ENCODE results near the gene MUC4.

DNA sequence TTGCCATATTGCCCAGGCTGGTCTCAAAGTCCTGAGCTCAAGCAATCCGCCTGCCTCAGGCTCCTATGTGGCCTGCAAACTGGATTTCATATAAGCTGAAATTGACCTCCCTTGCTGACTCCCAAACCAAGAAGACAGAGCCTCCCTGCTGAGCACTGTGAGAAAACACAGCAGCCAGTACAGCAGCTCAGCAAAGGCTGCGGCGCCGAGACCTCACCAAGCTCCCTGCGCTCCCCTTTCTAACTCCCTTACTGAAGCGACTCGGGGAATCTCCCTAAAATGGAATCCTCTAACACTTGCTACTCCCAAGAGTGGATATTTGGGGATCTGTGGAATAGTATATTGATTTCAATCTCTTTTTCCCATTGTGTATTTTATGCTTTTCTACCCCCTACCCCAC, 56.3 kb downstream of the MUC4 start:
- TF ChIP-seq, protein P1, sequence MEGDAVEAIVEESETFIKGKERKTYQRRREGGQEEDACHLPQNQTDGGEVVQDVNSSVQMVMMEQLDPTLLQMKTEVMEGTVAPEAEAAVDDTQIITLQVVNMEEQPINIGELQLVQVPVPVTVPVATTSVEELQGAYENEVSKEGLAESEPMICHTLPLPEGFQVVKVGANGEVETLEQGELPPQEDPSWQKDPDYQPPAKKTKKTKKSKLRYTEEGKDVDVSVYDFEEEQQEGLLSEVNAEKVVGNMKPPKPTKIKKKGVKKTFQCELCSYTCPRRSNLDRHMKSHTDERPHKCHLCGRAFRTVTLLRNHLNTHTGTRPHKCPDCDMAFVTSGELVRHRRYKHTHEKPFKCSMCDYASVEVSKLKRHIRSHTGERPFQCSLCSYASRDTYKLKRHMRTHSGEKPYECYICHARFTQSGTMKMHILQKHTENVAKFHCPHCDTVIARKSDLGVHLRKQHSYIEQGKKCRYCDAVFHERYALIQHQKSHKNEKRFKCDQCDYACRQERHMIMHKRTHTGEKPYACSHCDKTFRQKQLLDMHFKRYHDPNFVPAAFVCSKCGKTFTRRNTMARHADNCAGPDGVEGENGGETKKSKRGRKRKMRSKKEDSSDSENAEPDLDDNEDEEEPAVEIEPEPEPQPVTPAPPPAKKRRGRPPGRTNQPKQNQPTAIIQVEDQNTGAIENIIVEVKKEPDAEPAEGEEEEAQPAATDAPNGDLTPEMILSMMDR (conservative IDR thresholded peaks at IDR 0.05; ENCODE audit: low read depth, low read length) = no peak
- TF ChIP-seq, protein P2, sequence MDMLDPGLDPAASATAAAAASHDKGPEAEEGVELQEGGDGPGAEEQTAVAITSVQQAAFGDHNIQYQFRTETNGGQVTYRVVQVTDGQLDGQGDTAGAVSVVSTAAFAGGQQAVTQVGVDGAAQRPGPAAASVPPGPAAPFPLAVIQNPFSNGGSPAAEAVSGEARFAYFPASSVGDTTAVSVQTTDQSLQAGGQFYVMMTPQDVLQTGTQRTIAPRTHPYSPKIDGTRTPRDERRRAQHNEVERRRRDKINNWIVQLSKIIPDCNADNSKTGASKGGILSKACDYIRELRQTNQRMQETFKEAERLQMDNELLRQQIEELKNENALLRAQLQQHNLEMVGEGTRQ (IDR thresholded peaks at IDR 0.05; ENCODE audit: low read depth, low read length) = no peak
- TF ChIP-seq POLR2A (IDR thresholded peaks at IDR 0.05; ENCODE audit: low read depth, low read length) (no peak), BHLHE40 (IDR thresholded peaks at IDR 0.05; ENCODE audit: low read depth, low read length) (no peak), MAZ (IDR thresholded peaks at IDR 0.05; ENCODE audit: borderline replicate concordance, low read depth, low read length) (no peak), MXI1 (IDR thresholded peaks at IDR 0.05; ENCODE audit: borderline replicate concordance, low read depth, low read length) (no peak)

Data from IMR-90 (cell line).